Naive thymus-derived CD8-positive, alpha-beta T cell (primary cell): Measurements from ENCODE around the gene ZNF491. TPM values are rescaled to one million over a fixed set of nuclear protein-coding genes. Genes with fewer than 3 reads are reported as not detected.
"Not testable (repeated sequence)": the region's sequence is repeated elsewhere in the genome, so short reads cannot be mapped to it uniquely, and the experiment has no call there.

Experiments used
- ATAC-seq, 2 donors: fragments of 150-1000 bp; cut with Tn5 transposase in 1 of 2; sonication (Bioruptor Pico), chemical (Tn5 transposase) in 1 of 2; 1 replicate in 1 of 2; 2 replicates in 1 of 2; pipeline ENCODE4 v1.10.0; 2021; ENCODE audit warnings: mild to moderate bottlenecking in 2 of 2, moderate library complexity in 2 of 2
- POLR2A ChIA-PET: fragments of 350-600 bp; sonication (Branson Sonifier 250); formaldehyde crosslinking; loops from one replicate; lab custom pipeline; 2021; ENCODE audit warnings: antibody characterized with exemption; lab: Charles Lee
- DNase-seq, 10 donors: peaks; one replicate each; pipeline versions ENCODE4 v3.0.0 to v3.0.0-alpha.2; 2020 to 2022
- H3K27ac Mint-ChIP-seq, 10 donors: one replicate each; pipeline ENCODE4 v1.8.0; 2020 to 2022; ENCODE audit warnings: mild to moderate bottlenecking in 10 of 10, mixed read lengths in 10 of 10, moderate library complexity in 4 of 10, inconsistent platforms in 1 of 10
- H3K27me3 Mint-ChIP-seq, 5 donors: one replicate each; pipeline ENCODE4 v1.8.0; 2021 to 2022; ENCODE audit warnings: mixed read lengths in 5 of 5
- H3K36me3 Mint-ChIP-seq, 3 donors: one replicate each; pipeline ENCODE4 v1.8.0; 2020 to 2022; ENCODE audit warnings: mixed read lengths in 3 of 3, mild to moderate bottlenecking in 2 of 3, inconsistent platforms in 1 of 3
- H3K4me1 Mint-ChIP-seq, 4 donors: one replicate each; pipeline ENCODE4 v1.8.0; 2021 to 2022; ENCODE audit warnings: mixed read lengths in 4 of 4
- H3K4me3 Mint-ChIP-seq, 10 donors: one replicate each; pipeline ENCODE4 v1.8.0; 2020 to 2022; ENCODE audit warnings: mild to moderate bottlenecking in 10 of 10, mixed read lengths in 10 of 10, moderate library complexity in 6 of 10, inconsistent platforms in 1 of 10
- H3K9me3 Mint-ChIP-seq, 9 donors: one replicate each; pipeline ENCODE4 v1.8.0; 2020 to 2022; ENCODE audit warnings: mixed read lengths in 9 of 9, mild to moderate bottlenecking in 3 of 9, inconsistent platforms in 1 of 9, moderate library complexity in 1 of 9
- polyA plus RNA-seq, 3 donors: library from polyadenylated mRNA; unstranded; fragments of 300-500 nt; fragmentation: Illumina TruSeq; gene quantifications; one replicate each; pipeline ENCODE4 v1.2.3, GENCODE V29; 2021
- total RNA-seq, 8 experiments: library from RNA in 2 of 8; stranded (reverse) in 2 of 8; gene quantifications; one replicate each; pipeline ENCODE4 v1.2.3 and lab custom pipeline; 2021 to 2026

ZNF491 gene
- total and polyA plus RNA-seq, 5 experiments from 2014 or later, result 0.11 to 5.9 (median 0.69) TPM

GRCh38 chr19:11848594-11849469 is 50.5 kb downstream of the ZNF491 start, which contains the start of gene ZNF439:
Gene ZNF439, plus strand, starts transcription at chr19:11848726. Its CDS starts 142 bp downstream, at chr19:11848868.
- peak; percentile 99 to 100 for ATAC-seq

DNA sequence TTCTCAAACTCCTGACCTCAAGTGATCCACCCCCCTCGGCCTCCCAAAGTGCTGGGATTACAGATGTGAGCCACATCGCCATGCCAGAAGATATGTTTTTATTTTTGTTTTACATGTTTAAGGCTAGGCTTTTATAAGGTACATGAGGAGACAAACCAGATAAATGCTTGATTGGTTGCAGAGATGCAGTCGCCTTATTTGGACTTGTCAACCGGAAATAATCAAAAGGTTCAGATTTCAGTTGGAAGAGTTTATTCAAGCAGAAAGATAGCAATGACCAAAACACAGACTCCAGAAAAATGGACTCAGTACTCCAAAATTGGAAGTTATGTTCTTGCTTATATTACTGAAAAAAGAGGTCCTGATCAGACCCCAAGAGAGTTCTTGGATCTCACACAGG is 52.0 kb downstream of the ZNF491 start:
- H3K4me3 Mint-ChIP-seq, result peak overlapping the region in 7 of 10 donors; percentile 84 to 96 (median 92)

More at GRCh38 chr19:11848594-11849469, 50.5 kb downstream of the ZNF491 start, which contains the start of gene ZNF439:
- DNase-seq, result peak; percentile 83 to 96 (median 89)
- POLR2A ChIA-PET, result interaction anchor here (0.7 to 1.3 kb wide), 8 partner anchors 24 to 485 kb away, joined by 3 to 7 read pairs (median 4); partner anchors contain the start of genes ZNF440, ZNF441, ZNF491 and ZNF563
- Mint-ChIP-seq H3K36me3 (peaks cover 0 to 30% (median 20%) of the 10 kb centered on the region in 3 donors), H3K9me3 (peaks cover 0 to 18% (median 0%) of the 10 kb centered on the region in 9 donors), H3K27me3 (no peaks in the 10 kb centered on the region), H3K4me1 (peaks cover 12 to 37% (median 23%) of the 10 kb centered on the region in 4 donors), H3K27ac (peak within 1 kb of the TSS; percentile 76 to 97 (median 94)), H3K4me3 (peak within 1 kb of the TSS; percentile 84 to 96 (median 93))

DNA sequence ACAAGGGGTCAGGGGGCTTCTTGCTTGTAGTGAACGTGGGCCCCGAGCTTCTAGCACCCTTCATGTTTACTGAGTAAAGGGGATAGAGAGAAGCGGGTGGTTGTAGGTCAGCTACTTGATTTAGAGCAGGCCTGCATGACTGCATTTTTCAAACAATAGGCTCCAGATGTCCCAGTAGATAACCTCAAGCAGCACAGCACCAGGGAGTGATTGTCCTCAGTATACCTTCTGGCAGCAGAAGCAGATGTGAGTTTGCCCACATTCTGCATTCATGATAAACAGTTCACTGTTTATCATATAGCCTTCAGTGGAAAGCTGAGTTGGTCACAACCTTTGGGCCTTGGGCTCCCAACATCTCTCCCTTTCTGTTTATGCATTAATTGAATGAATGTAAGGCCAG is 55.0 kb downstream of the ZNF491 start:
- Mint-ChIP-seq H3K4me1 (peaks cover 10 to 35% (median 18%) of the 10 kb centered on the region in 4 donors), H3K9me3 (peaks cover 0 to 61% (median 32%) of the 10 kb centered on the region in 9 donors), H3K36me3 (peaks cover 33 to 68% (median 40%) of the 10 kb centered on the region in 3 donors), H3K27me3 (no peaks in the 10 kb centered on the region), H3K4me3 (no peak overlapping the region), H3K27ac (no peak overlapping the region)
- POLR2A ChIA-PET, result interaction anchor here (0.6 kb wide), 1 partner anchor 502 kb away, joined by 5 read pairs; no protein-coding TSS in a partner anchor
- no peak for ATAC-seq
- no peak for DNase-seq

More for the DNA sequence above, 52.0 kb downstream of the ZNF491 start:
- peaks cover 12 to 37% (median 23%) of the 10 kb centered on the region in 4 donors for H3K4me1 Mint-ChIP-seq
- peak overlapping the region in 1 of 10 donors; percentile 49 for H3K27ac Mint-ChIP-seq
- H3K36me3 Mint-ChIP-seq, result peaks cover 5 to 40% (median 28%) of the 10 kb centered on the region in 3 donors
- POLR2A ChIA-PET, DNase-seq, H3K27me3 Mint-ChIP-seq, ATAC-seq: not testable (repeated sequence)
- peaks cover 0 to 30% (median 6%) of the 10 kb centered on the region in 9 donors for H3K9me3 Mint-ChIP-seq

- DNase-seq, result no peak
- Mint-ChIP-seq H3K36me3 (peaks cover 36 to 82% (median 61%) of the 10 kb centered on the region in 3 donors), H3K27me3 (no peaks in the 10 kb centered on the region), H3K4me3 (peak overlapping the region in 1 of 10 donors; percentile 24), H3K4me1 (peaks cover 0 to 5% (median 1%) of the 10 kb centered on the region in 4 donors), H3K9me3 (peaks cover 0 to 85% (median 57%) of the 10 kb centered on the region in 9 donors), H3K27ac (peak overlapping the region in 1 of 10 donors; percentile 25)
- POLR2A ChIA-PET, result no interaction called here
- ATAC-seq, result no peak
These were observed 58.4 kb downstream of the ZNF491 start for GRCh38 chr19:11856596-11857250.

Other genes with a start within 250 kb of the ZNF491 start
- 10 to 100 TPM; 41.0 to 42.8 TPM for gene ELOF1, start 239.3 kb upstream of the ZNF491 start, total RNA-seq
- gene ELOF1, start 239.3 kb upstream of the ZNF491 start, polyA plus RNA-seq, result 10 to 100 TPM; 71.4 to 91.0 (median 90.6) TPM
- gene ACP5, start 220.9 kb upstream of the ZNF491 start, total RNA-seq, result 10 to 100 TPM; 13.8 to 14.8 TPM
- gene ACP5, start 220.9 kb upstream of the ZNF491 start, polyA plus RNA-seq, result 10 to 100 TPM in 2 of 3 donors, 1 to 10 TPM in 1; 8.4 to 14.2 (median 12.0) TPM
- gene ZNF627, start 201.0 kb upstream of the ZNF491 start, total RNA-seq, result 10 to 100 TPM; 17.3 to 17.5 TPM
- 10 to 100 TPM in 1 of 3 donors, 1 to 10 TPM in 2; 7.7 to 11.9 (median 7.9) TPM for gene ZNF627, start 201.0 kb upstream of the ZNF491 start, polyA plus RNA-seq
- 1 to 10 TPM; 7.2 to 7.3 TPM for gene ZNF823, start 59.6 kb upstream of the ZNF491 start, total RNA-seq
- 1 to 10 TPM; 2.0 to 3.2 (median 2.8) TPM for gene ZNF823, start 59.6 kb upstream of the ZNF491 start, polyA plus RNA-seq
- gene ZNF441, start 31.5 kb upstream of the ZNF491 start, total RNA-seq, result 10 to 100 TPM; 32.7 to 33.7 TPM
- 1 to 10 TPM; 3.6 to 7.0 (median 5.5) TPM for gene ZNF441, start 31.5 kb upstream of the ZNF491 start, polyA plus RNA-seq
- 10 to 100 TPM; 21.8 to 24.0 TPM for gene ZNF440, start 15.8 kb downstream of the ZNF491 start, total RNA-seq
- gene ZNF440, start 15.8 kb downstream of the ZNF491 start, polyA plus RNA-seq, result 1 to 10 TPM; 1.5 to 3.9 (median 3.2) TPM
- 10 to 100 TPM; 32.3 to 35.3 TPM for gene ZNF439, start 50.2 kb downstream of the ZNF491 start, total RNA-seq
- 1 to 10 TPM; 2.4 to 5.2 (median 3.9) TPM for gene ZNF439, start 50.2 kb downstream of the ZNF491 start, polyA plus RNA-seq
- 10 to 100 TPM; 17.3 to 19.6 TPM for gene ZNF69, start 89.3 kb downstream of the ZNF491 start, total RNA-seq
- gene ZNF69, start 89.3 kb downstream of the ZNF491 start, polyA plus RNA-seq, result 10 to 100 TPM in 1 of 3 donors, 1 to 10 TPM in 2; 4.6 to 10.5 (median 5.0) TPM
- 10 to 100 TPM; 22.4 to 24.0 TPM for gene ZNF700, start 126.6 kb downstream of the ZNF491 start, total RNA-seq
- 1 to 10 TPM; 1.1 to 2.9 (median 1.2) TPM for gene ZNF700, start 126.6 kb downstream of the ZNF491 start, polyA plus RNA-seq
- gene ZNF763, start 166.5 kb downstream of the ZNF491 start, total RNA-seq, result 10 to 100 TPM; 11.3 to 15.7 TPM
- gene ZNF763, start 166.5 kb downstream of the ZNF491 start, polyA plus RNA-seq, result 1 to 10 TPM; 1.9 to 3.9 (median 2.6) TPM
- 1 to 10 TPM; 3.5 to 4.4 TPM for gene ZNF433, start 237.2 kb downstream of the ZNF491 start, total RNA-seq
- gene ZNF433, start 237.2 kb downstream of the ZNF491 start, polyA plus RNA-seq, result 1 to 10 TPM; 2.3 to 7.5 (median 3.0) TPM